ENCODE data around the gene PLSCR5.

PLSCR5 gene

DNA sequence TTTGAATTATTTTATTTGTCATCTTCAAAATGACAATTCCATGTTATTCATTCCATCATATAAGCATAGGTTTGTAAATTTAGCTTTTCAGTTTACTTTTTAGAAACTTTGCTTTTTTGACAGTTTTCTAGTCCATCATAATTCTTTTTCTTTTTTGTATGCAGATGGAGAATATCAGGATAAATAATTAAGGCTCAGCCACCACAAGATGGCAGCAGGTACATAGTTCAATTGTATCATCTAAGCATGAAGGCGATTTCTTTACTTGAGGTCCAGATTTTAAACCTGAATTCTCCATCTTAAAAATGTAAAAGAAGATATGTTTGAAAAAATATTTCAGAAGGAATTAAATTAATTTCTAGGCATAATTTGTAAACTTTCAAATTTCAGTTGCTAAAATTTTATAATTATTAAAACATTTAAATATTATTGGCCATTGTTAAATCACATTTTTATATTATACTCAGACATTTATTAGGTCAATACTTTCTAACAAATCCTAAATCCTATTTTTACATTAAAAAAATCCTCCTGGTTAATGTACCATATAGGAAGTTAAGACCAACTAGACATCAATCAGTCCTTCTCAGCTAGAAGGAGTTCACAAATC, 15.1 kb downstream of the PLSCR5 start:
- peak; percentile 11 for DNase-seq (ENCODE audit: extremely low read depth, low read depth)
- TF ChIP-seq CTCF (IDR thresholded peaks at IDR 0.05; ENCODE audit: low read depth, low read length), result peak; percentile 56

DNA sequence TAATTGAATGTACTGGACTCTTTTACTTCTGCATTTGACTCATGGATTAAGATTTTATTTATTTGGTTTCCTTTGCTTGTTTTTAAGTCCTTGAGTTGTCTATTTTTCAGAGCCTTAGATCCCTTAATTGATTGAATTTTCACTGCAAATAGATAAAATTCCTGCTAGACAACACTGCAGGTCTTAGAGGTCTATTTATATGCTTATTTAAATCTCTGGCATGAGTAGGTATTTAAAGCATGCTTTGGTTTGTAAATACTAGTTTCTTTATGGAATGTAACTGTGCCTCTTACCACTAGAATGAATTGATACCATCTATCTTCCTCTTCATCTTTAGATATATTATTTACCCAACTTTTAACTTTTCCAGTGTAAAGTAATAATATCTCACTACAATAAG, 20.0 kb downstream of the PLSCR5 start:
- DNase-seq (ENCODE audit: extremely low read depth, low read depth), result no peak
- TF ChIP-seq CTCF (IDR thresholded peaks at IDR 0.05; ENCODE audit: low read depth, low read length), result no peak

DNA sequence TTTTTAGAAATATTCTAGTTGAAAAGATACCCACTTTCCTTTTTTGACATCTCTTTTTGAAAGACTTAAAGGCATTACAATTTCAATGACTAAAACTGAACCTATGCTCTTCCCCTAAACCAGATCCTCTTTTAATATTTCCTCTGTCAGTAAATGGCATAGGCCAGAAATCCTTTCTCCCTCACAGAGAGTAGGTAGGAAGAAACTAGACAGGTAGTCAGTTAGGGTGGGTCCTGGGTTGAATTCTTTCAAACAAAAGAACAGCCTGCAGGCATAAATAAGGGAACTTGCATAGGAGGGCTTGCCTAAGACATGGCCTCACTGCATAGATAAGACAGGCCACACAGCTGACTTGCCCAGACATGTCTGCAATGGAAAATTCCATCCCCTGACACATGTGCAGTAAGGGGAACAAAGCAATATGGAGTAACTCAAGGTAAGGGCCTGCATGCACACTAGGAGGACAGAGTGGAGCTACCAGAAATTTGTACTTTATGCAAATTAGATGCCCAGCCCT, 23.1 kb downstream of the PLSCR5 start:
- DNase-seq (ENCODE audit: extremely low read depth, low read depth), result no peak
- TF ChIP-seq CTCF (IDR thresholded peaks at IDR 0.05; ENCODE audit: low read depth, low read length), result no peak

- no peak for TF ChIP-seq CTCF (IDR thresholded peaks at IDR 0.05; ENCODE audit: low read depth, low read length)
- DNase-seq (ENCODE audit: extremely low read depth, low read depth), result no peak
These were observed 24.0 kb downstream of the PLSCR5 start for GRCh38 chr3:146581080-146581601.

- DNase-seq (ENCODE audit: extremely low read depth, low read depth), result peak; percentile 19
- TF ChIP-seq CTCF (IDR thresholded peaks at IDR 0.05; ENCODE audit: low read depth, low read length), result peak; percentile 28
These were observed 27.5 kb downstream of the PLSCR5 start for GRCh38 chr3:146577662-146578061.

GRCh38 chr3:146575636-146576035, 29.5 kb downstream of the PLSCR5 start:
- TF ChIP-seq CTCF (IDR thresholded peaks at IDR 0.05; ENCODE audit: low read depth, low read length), result no peak
- no peak for DNase-seq (ENCODE audit: extremely low read depth, low read depth)

DNA sequence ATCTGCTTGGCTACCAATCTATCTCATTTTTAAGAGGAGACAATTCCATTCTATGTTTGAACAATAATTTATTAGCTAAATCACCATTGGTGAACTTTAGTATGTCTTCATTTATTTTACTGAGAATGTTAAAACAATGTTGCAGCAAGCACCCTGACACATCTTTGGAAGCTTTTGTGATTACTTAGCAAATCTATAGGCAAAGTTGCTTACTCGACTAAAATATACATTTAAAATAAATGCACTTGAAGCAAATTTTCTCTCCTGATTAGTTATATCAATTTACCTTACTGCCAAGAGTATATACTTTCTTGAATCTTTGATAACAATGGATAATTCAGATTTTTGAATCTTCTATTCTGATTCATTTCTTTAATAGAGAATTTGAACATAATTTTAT, 31.0 kb downstream of the PLSCR5 start:
- TF ChIP-seq CTCF (IDR thresholded peaks at IDR 0.05; ENCODE audit: low read depth, low read length), result no peak
- DNase-seq (ENCODE audit: extremely low read depth, low read depth), result no peak
